GM18858 (cell line): ENCODE data around the gene TP53AIP1.

Source experiments
- ATAC-seq: cut with Tn5 transposase; IDR thresholded peaks from one replicate; pipeline ENCODE4 v1.9.1; 2021; ENCODE audit not compliant: unreplicated experiment

The TP53AIP1 gene

GRCh38 chr11:128890543-128891368, 51.9 kb downstream of the TP53AIP1 start, which contains the start of gene KCNJ5:
Gene KCNJ5 (plus strand): TSS chr11:128891356. CDS start chr11:128911274, 19,918 bp downstream.
- no peak for ATAC-seq

- no peak for ATAC-seq
Observed at GRCh38 chr11:128890216-128890542, 52.5 kb downstream of the TP53AIP1 start.

GRCh38 chr11:128889657-128890213, 52.9 kb downstream of the TP53AIP1 start:
- ATAC-seq: no peak

- no peak for ATAC-seq
Observed at GRCh38 chr11:128888034-128888985, 54.4 kb downstream of the TP53AIP1 start.

- ATAC-seq: no peak
Observed at GRCh38 chr11:128886406-128887124, 56.1 kb downstream of the TP53AIP1 start.
